ENCODE measurements around the gene CACNA1B.

CACNA1B gene

DNA sequence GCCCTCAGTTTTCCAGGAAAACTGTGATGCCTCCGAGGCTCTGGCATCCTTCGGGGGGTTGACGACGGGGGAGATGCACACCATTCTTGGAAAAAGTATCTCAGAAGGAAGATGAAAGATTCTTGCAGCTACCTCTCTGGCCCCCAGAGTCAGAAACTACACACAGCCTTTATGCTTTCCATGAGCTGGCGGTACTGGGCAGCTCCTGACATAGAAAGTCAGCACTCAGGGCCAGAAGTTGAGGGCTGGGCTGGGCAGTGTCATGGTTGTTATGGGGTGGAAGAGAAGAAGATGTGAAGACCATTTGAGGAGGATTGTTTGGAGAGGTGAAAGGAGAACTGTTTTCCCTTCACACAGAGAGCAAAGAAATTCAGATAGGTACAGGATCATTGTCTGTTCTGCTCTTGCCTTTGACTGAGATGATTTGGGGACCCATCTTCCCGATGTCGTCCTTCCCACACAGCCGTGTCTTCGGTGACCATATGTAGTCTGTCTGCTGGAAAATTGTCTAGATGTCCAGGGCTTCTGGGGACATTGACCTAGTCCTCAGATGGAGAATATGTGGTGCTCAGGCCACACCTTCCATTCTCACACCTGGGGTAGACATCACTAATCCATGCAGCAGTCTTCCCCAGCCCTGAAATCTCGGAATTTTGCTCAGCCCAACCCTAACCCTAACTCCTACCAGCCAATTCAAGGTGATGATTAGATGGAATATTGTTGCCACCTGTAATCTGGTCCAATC is 237.1 kb downstream of the CACNA1B start:
- no peaks in the 10 kb centered on the region for H3K36me3 ChIP-seq (ENCODE audit: insufficient read depth, low read length)
- H3K9me3 ChIP-seq (ENCODE audit: insufficient read depth, low read length, severe bottlenecking) = no peaks in the 10 kb centered on the region
- DNase-seq (no peak), ATAC-seq (ENCODE audit: insufficient read depth, low read depth) (no peak)
- H3K4me1 ChIP-seq (ENCODE audit: insufficient read depth, low read length) = no peaks in the 10 kb centered on the region
- no peaks in the 10 kb centered on the region for H4K20me1 ChIP-seq (ENCODE audit: insufficient read depth, low read length)
- H3K27ac ChIP-seq (ENCODE audit: low read length) = no peak overlapping the region
- no peak overlapping the region for H3K4me2 ChIP-seq (ENCODE audit: insufficient read depth, low read length)
- H3K9ac ChIP-seq (ENCODE audit: low read depth, low read length) = no peak overlapping the region
- TF ChIP-seq, protein P1, sequence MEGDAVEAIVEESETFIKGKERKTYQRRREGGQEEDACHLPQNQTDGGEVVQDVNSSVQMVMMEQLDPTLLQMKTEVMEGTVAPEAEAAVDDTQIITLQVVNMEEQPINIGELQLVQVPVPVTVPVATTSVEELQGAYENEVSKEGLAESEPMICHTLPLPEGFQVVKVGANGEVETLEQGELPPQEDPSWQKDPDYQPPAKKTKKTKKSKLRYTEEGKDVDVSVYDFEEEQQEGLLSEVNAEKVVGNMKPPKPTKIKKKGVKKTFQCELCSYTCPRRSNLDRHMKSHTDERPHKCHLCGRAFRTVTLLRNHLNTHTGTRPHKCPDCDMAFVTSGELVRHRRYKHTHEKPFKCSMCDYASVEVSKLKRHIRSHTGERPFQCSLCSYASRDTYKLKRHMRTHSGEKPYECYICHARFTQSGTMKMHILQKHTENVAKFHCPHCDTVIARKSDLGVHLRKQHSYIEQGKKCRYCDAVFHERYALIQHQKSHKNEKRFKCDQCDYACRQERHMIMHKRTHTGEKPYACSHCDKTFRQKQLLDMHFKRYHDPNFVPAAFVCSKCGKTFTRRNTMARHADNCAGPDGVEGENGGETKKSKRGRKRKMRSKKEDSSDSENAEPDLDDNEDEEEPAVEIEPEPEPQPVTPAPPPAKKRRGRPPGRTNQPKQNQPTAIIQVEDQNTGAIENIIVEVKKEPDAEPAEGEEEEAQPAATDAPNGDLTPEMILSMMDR (IDR thresholded peaks at IDR 0.05; ENCODE audit: borderline replicate concordance, extremely low read depth, low read length, poor library complexity, severe bottlenecking) = no peak
- no peak for TF ChIP-seq EZH2 (IDR thresholded peaks at IDR 0.05; ENCODE audit: borderline replicate concordance, low read depth, low read length, severe bottlenecking)
- H3K79me2 ChIP-seq (ENCODE audit: insufficient read depth, low read length) = no peaks in the 10 kb centered on the region
- no peak overlapping the region for H2AFZ ChIP-seq (ENCODE audit: low read depth, low read length)
- no peak overlapping the region for H3K4me3 ChIP-seq (ENCODE audit: low read depth in 1 of 2, low read length in 2 of 2)
- no peaks in the 10 kb centered on the region for H3K27me3 ChIP-seq (ENCODE audit: insufficient read depth, low read length, poor library complexity)

DNA sequence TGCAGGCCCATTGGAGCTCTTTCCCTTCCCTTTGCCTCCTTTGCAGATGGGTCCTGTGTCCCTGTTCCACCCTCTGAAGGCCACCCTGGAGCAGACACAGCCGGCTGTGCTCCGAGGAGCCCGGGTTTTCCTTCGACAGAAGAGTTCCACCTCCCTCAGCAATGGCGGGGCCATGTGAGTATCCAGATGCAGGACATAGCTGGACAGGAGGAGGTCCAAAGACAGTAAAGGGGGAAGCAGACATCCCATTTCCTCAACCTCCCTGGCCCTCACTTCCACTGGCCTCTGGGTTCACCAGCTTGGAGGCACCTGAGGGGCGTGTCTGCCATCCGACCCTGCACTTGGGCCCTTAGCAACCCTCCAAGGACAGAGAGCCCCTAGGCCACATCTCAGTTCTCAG is 237.9 kb downstream of the CACNA1B start:
- no peak for TF ChIP-seq EZH2 (IDR thresholded peaks at IDR 0.05; ENCODE audit: borderline replicate concordance, low read depth, low read length, severe bottlenecking)
- TF ChIP-seq, protein P1 (IDR thresholded peaks at IDR 0.05; ENCODE audit: borderline replicate concordance, extremely low read depth, low read length, poor library complexity, severe bottlenecking) = no peak
- Histone ChIP-seq H3K9me3 (ENCODE audit: insufficient read depth, low read length, severe bottlenecking) (no peaks in the 10 kb centered on the region), H2AFZ (ENCODE audit: low read depth, low read length) (no peak overlapping the region), H3K27me3 (ENCODE audit: insufficient read depth, low read length, poor library complexity) (no peaks in the 10 kb centered on the region), H3K9ac (ENCODE audit: low read depth, low read length) (no peak overlapping the region), H3K27ac (ENCODE audit: low read length) (no peak overlapping the region), H3K79me2 (ENCODE audit: insufficient read depth, low read length) (no peaks in the 10 kb centered on the region), H3K4me2 (ENCODE audit: insufficient read depth, low read length) (no peak overlapping the region), H3K36me3 (ENCODE audit: insufficient read depth, low read length) (no peaks in the 10 kb centered on the region), H4K20me1 (ENCODE audit: insufficient read depth, low read length) (no peaks in the 10 kb centered on the region), H3K4me3 (ENCODE audit: low read depth in 1 of 2, low read length in 2 of 2) (no peak overlapping the region), H3K4me1 (ENCODE audit: insufficient read depth, low read length) (no peaks in the 10 kb centered on the region)
- DNase-seq (no peak), ATAC-seq (ENCODE audit: insufficient read depth, low read depth) (no peak)

DNA sequence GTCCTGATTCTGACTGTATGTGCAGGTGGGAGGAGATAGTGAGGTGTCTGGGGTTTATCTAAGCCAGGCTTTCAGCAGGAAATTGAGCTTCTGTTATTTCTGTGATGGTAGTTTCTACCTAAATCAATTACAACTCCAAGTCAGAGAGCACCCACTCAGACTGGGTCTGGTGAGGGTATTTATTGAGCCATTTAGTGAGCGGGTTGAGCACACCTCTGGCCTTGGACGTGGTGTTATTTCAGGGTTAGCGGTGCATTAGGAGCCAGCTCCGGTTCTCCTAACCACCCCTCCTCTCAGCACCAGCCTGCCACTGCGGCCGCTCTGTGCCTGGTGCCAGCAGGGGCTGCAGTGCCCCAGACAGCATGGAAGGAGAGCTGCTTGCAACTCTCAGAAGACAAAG is 238.9 kb downstream of the CACNA1B start:
- Histone ChIP-seq H3K36me3 (ENCODE audit: insufficient read depth, low read length) (no peaks in the 10 kb centered on the region), H3K4me2 (ENCODE audit: insufficient read depth, low read length) (no peak overlapping the region), H2AFZ (ENCODE audit: low read depth, low read length) (no peak overlapping the region), H3K79me2 (ENCODE audit: insufficient read depth, low read length) (no peaks in the 10 kb centered on the region), H3K4me1 (ENCODE audit: insufficient read depth, low read length) (no peaks in the 10 kb centered on the region), H3K9ac (ENCODE audit: low read depth, low read length) (no peak overlapping the region), H3K27me3 (ENCODE audit: insufficient read depth, low read length, poor library complexity) (no peaks in the 10 kb centered on the region), H4K20me1 (ENCODE audit: insufficient read depth, low read length) (no peaks in the 10 kb centered on the region), H3K4me3 (ENCODE audit: low read depth in 1 of 2, low read length in 2 of 2) (no peak overlapping the region), H3K9me3 (ENCODE audit: insufficient read depth, low read length, severe bottlenecking) (no peaks in the 10 kb centered on the region), H3K27ac (ENCODE audit: low read length) (no peak overlapping the region)
- ATAC-seq (ENCODE audit: insufficient read depth, low read depth) (no peak), DNase-seq (no peak)
- TF ChIP-seq, protein P1 (IDR thresholded peaks at IDR 0.05; ENCODE audit: borderline replicate concordance, extremely low read depth, low read length, poor library complexity, severe bottlenecking) = no peak
- TF ChIP-seq EZH2 (IDR thresholded peaks at IDR 0.05; ENCODE audit: borderline replicate concordance, low read depth, low read length, severe bottlenecking) = no peak
